ENCODE measurements around the gene CYTH3.

GRCh38 chr7:6210621-6211372 lies 61.6 kb downstream of the CYTH3 start:
- TF ChIP-seq CTCF (IDR thresholded peaks at IDR 0.05) (no peak), POLR2A (IDR thresholded peaks at IDR 0.05) (no peak), EP300 (IDR thresholded peaks at IDR 0.05) (no peak)

Data from ovary (tissue), 3 donors.